IPS-NIHi7 (cell line): ENCODE data around the gene PCBD2.
A peak's percentile ranks its signal among the peaks of the same experiment; 100 is the strongest.
"Not testable (repeated sequence)": the region's sequence is repeated elsewhere in the genome, so short reads cannot be mapped to it uniquely, and the experiment has no call there.

Experiments
- DNase-seq: peaks from one replicate; pipeline ENCODE4 v3.0.0; 2012; ENCODE audit warnings: mixed read lengths; ENCODE audit errors: extremely low spot score

Gene PCBD2

DNA sequence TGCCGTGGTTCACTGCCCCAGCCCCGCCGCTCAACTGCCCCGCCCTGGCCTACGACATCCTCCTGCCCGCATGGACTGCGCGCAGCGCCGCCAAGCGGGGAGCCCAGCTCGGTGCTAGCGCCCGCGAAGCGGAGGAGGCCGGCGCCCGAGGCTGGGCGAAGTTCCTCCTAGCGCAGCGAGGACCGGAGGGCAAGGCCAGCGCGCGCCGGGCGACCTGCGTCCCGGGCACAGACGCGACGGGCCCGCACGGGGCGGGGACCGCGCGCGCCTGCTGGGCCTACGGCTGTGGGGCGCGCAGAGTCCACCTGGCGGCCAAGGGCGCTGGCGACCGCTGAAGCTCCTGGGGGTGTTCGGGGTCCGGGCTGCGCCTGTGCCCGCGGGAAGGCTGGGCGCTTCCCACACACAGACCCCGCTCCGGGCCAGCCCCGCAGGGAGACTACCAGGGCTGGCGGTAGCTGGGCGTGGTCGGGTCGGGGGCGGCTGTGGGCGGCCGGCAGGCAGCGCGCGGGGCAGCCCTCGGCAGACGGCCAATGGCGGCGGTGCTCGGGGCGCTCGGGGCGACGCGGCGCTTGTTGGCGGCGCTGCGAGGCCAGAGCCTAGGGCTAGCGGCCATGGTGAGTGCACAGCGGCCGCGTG lies at the start of gene PCBD2:
Gene PCBD2, plus strand, starts transcription at position 522 of the 636 bp plus-strand sequence. Its CDS starts 9 bp downstream, at position 531.
- peak; percentile 93 for DNase-seq

DNA sequence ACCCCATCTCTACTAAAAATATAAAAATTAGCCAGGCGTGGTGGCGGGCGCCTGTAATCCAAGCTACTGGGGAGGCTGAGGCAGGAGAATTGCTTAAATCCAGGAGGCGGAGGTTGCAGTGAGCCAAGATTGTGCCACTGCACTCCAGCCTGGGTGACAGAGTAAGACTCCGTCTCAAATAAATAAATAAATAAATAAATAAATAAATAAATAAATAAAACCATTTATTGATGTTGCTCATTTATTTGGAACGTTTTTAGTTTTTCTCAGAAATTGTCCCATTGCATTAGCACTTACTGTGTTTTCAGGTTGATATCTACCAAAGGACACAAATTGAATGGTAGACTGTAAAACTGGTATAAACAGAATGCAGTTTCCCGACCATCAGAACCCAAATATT lies 48.5 kb upstream of the PCBD2 start:
- DNase-seq, result not testable (repeated sequence)

DNA sequence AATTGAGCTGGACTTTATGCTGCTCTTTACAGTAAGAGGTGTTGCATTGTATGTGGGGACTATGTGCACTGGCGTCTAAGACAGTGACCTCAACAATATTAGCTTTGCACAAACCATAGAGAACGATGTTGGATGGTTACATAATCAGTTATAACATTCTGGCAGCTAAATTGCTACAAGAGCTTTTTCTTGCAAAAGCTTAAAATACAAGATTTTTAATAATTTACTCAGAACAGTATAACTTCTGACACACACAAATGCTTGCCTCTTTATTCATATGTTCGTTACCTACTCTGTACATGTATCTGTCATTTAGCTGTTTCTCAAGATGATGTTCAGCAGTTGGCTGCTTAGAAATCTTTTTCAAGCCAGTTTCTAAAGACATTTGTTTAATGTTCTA lies 47.5 kb upstream of the PCBD2 start:
- DNase-seq, result no peak

DNA sequence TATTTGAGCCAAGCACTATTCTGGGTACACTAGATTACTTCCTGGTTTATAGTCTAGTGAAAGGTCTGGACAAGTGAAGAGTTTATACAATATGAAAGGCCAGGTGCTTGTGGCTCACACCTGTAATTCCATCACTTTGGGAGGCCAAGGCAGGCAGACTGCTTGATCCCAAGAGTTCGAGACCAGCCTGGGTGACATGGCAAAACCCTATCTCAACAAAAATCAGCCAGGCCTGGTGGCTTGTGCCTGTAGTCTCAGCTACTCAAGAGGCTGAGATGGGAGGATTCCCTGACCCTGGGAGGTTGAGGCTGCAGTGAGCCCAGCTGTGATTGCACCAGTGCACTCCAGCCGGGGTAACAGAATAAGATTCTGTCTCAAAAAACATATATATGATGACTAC lies 40.2 kb upstream of the PCBD2 start:
- no peak for DNase-seq

DNA sequence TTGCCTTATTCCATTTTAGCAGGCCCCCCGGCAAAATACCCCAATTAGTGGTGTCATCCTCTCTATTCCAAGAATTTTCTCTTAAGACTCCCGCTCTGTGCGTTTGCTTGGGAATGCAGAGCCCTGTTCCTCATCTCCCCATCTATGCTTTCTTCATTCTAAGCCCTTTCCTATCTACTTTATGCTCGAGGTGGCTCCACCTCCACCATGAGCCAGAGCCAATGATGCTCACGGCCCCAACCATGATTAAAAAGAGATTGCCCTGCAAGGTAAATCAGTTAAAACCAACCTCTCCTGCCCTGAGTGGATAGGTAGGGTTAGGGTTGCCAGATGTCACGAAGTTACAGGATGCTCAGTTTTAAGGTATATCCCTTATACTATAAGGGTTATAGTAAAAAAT lies 31.4 kb upstream of the PCBD2 start:
- DNase-seq, result no peak

DNA sequence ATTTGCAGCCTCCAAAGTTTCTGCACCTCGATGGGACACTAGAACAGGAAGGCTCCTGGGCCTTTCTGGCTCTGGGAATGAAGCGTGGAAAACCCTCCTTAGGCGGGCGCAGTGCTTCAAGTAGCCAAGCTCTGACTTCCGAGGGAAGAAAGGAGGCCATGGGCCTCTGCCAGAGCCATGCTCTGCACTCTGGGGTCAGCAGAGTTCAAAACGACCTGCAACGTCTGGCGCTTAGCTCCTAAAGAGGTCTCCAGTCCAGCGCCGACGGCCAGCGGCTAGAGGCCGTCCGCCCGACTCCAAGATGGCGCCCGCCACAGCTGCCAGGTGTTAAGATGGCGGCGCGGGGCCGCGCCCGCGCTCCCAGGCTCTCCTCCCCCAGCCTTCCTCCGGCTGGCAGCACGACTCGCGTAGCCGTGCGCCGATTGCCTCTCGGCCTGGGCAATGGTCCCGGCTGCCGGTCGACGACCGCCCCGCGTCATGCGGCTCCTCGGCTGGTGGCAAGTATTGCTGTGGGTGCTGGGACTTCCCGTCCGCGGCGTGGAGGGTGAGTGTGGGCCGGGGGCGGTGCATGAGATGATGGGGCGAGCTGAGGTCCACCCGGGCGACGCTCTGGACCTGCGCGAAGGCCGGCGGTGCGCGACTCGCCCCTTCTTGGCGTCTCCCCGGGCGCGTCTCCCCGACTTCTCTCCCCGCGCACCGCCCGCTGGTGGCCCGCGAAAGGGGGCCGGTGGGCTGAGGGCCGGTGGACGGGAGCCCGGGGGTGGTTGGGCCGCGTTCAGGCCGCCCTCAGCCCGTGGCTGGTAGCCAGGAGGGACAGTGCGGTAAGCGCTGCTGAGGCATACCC lies 30.7 kb upstream of the PCBD2 start, which contains the start of gene TXNDC15:
Gene TXNDC15, plus strand, starts transcription at position 385 of the 844 bp plus-strand sequence. Its CDS starts 57 bp downstream, at position 442.
- peak; percentile 94 for DNase-seq

DNA sequence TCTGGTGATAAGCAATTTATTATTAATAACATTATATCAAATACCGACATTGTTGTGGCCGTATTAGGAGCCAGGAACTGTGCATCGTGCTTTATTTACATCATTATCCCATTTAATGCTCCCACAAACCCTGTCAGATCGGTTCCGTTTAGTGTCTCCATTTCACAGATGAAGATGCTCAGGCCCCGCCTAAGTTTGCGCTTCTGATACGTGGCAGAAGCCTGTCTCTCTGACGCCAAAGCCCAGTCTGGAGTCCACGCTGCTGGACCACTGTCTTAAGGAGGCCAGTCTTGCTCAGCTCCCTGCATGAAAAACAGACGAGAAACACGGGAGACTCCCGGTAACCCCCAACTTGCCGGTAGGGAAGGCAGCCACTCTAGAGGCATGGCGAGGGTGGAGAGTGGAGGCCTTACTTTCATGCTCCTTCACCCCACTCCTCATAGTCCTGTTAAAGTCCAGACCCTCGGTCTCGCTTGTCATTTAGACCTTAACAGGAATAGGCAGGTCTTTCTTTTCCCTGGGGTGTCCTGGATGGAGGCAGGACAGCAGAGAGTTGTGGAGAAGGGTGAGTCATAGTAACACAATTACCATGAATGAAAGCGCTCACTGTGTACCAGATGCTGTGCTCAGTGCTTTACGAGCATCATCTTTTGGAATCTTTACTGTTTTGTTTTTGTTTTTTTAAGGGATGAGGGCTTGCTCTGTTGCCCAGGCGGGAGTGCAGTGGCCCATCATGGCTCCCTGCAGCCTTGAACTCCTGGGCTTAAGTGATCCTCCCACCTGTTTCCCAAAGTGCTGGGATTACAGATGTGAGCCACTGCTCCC lies 29.9 kb upstream of the PCBD2 start:
- DNase-seq, result no peak

DNA sequence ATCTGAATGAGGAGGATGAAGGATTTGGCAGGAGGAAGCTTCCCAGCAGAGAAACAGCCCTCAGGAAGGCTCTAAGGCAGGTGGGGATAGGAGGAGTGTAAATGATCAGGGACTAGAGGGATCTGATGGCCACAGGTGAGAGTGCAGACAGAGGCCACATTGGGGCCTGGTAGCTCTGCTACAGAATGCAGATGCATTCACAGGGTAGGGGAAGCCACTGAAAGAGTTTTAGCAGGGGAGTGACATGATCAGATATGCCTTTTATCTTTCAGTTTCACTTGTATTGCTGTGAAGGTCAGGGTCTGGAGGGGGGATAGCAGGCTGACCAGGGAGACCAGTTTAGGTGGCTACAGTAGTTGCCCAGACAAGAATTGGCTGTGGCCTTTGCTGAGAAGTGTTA lies 27.8 kb upstream of the PCBD2 start:
- DNase-seq, result no peak

DNA sequence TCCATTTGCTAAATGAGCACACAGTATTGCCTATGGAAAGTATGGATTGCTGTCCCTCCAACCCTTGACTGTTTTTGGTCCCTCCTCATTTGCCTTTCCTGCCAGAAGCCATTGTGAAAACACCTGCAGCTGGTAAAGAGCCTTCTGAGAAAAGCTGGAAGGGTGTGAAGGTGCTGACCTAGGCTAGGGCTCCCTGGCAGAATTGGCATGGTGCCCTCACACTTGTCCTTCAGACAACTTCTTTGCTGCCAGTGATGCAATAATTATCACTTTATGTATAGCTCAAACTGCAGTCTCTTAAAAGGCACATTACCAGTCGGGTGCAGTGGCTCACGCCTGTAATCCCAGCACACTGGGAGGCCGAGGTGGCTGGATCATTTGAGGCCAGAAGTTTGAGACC lies 26.5 kb upstream of the PCBD2 start:
- DNase-seq, result no peak

DNA sequence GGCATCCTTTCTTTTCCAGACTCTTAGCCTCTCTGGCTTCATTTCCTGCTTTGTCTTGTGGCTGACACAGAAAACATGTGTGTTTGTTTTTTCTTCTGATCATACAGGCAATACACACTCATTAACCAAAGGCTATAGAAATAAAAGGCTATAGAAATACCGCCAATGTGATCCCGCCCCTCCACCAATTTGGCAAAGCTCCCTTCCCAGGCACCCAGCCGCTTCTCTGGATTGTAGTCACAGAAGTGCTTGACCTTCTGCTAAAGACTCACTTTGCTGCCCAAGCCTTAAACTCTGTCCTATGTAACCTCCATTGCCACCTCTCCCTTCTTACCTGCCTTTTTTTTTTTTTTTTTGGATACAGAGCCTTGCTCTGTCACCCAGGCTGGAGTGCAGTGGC lies 25.5 kb upstream of the PCBD2 start:
- DNase-seq, result no peak

DNA sequence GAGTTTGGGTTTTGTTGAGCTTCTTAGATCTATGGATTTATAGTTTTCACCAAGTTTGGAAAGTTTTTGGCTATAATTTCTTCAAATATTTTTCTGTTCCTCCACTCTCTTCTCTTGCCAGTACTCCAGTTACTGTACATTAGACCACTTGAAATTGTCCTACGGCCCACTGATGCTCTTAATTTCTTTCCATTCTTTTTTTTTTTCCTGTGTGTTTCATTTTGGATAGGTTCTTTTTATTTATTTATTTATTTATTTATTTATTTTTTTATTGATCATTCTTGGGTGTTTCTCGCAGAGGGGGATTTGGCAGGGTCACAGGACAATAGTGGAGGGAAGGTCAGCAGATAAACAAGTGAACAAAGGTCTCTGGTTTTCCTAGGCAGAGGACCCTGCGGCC lies 24.0 kb upstream of the PCBD2 start:
- not testable (repeated sequence) for DNase-seq

DNA sequence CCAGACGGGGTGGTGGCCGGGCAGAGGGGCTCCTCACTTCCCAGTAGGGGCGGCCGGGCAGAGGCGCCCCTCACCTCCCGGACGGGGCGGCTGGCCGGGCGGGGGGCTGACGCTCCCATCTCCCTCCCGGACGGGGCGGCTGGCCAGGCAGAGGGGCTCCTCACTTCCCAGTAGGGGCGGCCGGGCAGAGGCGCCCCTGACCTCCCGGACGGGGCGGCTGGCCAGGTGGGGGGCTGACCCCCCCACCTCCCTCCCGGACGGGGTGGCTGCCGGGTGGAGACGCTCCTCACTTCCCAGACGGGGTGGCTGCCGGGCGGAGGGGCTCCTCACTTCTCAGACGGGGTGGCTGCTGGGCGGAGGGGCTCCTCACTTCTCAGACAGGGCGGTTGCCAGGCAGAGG lies 23.2 kb upstream of the PCBD2 start:
- DNase-seq, result not testable (repeated sequence)

DNA sequence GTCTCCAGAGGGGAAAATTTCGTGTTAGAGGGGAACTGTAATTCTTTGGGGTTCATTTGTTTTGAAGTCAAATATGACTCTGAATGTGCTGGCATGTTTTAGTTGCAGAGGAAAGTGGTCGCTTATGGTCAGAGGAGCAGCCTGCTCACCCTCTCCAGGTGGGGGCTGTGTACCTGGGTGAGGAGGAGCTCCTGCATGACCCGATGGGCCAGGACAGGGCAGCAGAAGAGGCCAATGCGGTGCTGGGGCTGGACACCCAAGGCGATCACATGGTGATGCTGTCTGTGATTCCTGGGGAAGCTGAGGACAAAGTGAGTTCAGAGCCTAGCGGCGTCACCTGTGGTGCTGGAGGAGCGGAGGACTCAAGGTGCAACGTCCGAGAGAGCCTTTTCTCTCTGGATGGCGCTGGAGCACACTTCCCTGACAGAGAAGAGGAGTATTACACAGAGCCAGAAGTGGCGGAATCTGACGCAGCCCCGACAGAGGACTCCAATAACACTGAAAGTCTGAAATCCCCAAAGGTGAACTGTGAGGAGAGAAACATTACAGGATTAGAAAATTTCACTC lies 17.3 kb upstream of the PCBD2 start:
- no peak for DNase-seq

DNA sequence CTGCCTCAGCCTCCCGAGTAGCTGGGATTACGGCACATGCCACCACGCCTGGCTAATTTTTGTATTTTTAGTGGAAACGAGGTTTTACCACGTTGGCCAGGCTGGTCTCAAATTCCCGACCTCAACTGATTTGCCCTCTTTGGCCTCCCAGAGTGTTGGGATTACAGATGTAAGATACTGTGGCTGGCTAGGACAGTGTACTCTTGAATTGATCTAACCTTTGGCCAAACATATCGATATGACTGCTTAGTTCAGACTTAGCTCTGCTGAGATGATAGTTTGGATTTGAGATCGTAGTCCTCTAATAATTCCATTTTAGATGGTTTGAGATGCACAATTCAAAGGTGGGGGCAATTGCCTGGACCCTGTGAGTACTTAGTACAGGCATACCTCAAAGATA lies 15.6 kb upstream of the PCBD2 start:
- no peak for DNase-seq

DNA sequence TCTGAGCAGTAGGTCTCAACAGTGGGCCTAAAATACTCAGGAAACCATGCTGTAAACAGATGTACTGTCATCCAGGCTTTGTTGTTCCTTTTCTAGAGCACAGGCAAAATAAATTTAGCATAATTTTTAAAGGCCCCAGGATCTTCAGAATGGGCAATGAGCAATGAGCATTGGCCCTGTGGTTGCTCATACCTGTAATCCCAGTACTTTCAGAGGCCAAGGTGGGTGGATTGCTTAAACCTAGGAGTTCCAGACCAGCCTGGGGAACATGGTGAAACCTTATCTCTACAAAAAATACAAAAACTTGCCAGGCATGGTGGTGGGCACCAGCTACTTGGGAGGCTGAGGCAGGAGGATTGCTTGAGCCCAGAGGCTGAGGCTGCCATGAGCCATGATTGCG lies 13.5 kb upstream of the PCBD2 start:
- no peak for DNase-seq

DNA sequence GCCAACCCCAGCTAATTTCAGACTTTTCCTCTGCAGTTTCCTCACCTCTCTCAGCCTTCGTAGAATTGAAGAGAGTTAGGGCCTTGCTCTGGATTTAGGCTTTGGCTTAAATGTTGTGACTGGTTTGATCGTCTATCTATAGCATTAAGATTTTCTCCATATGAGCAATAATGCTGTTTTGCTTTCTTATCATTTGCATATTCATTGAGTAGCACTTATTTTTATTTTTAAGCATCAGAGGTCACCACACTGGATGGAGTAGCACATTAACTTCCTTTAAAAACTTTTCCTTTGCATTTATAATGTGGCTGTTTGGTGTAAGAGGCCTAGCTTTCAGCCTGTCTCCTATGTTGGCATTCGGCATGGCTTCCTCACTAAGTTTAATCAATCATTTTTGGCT lies 12.6 kb upstream of the PCBD2 start:
- DNase-seq, result no peak

DNA sequence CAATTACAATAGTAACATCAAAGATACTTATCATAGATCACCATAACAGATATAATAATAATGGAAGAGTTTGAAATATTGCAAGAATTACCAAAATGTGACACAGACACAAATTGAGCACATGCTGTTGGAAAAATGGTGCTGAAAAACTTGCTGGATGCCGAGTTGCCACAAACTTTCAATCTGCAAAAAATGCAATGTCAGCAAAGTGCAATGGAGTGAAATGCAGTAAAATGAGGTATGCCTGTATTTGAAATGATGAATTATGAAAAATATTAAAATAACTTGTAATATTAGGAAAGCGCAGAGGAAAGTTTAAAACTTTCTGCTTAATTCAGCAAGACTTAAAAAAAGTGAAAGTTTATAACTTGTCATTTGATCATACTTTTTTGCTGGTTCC lies 12.0 kb upstream of the PCBD2 start:
- no peak for DNase-seq

DNA sequence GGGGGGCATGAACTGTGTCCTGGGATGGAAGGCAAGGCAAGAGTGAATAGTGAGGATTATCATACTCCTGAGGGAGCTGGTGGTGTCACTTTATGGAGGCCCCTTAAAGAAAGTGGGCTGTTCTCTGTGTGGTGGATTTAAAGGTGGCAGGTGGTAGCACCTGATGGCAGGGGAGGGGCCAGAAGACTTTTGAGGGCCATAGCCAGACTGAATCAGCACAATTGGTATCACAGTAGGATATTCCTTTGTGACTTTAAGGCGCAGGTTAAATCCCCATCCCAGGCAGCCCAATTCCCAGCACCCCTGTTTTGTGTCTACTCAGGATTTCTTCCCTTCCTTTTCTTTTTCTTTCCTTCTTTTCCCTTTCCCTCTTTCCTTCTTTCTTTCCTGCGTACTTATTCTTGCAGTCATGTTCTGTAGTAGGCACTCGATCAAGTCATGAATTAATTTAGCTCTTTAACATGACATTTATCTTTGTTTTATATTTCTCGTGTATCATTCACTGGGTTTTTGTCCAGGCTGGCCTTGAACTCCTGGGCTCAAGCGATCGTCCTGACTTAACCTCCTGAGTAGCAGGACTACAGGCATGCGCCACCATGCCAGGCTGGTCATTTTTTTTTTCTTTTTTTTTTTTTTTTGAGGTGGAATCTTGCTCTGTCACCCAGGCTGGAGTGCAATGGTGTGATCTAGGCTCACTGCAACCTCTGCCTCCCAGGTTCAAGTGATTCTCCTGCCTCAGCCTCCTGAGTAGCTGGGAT lies 11.0 kb upstream of the PCBD2 start:
- no peak for DNase-seq

DNA sequence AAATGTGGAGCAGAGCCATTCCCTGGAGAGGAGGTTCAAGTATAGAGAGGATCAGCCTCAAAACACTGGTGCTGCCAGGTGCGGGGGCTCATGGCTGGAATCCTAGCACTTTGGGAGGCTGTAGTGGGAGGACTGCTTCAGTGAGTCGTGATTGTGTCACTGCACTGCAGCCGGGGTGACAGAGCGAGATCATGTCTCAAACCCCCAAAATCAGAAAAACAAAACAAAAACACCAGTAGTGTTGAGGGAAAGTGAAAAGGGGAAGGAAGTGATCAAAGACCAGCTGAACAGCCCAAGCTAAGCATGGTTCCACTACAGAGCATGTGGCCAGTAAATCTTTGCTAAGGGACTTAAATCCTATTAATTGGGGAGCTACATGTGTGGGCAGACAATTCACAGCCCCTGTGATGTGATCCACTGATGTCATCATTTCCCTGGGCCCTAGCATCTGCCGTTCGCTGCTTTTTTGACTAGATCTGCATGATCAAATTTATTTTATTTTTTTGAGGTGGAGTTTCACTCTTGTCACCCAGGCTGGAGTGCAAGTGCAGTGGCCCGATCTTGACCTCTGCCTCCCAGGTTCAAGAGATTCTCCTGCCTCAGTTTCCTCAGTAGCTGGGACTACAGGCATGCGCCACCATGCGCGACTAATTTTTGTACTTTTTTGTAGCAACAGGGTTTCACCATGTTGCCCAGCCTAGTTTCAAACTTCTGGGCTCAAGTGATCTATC lies 2.7 kb upstream of the PCBD2 start:
- DNase-seq, result no peak

DNA sequence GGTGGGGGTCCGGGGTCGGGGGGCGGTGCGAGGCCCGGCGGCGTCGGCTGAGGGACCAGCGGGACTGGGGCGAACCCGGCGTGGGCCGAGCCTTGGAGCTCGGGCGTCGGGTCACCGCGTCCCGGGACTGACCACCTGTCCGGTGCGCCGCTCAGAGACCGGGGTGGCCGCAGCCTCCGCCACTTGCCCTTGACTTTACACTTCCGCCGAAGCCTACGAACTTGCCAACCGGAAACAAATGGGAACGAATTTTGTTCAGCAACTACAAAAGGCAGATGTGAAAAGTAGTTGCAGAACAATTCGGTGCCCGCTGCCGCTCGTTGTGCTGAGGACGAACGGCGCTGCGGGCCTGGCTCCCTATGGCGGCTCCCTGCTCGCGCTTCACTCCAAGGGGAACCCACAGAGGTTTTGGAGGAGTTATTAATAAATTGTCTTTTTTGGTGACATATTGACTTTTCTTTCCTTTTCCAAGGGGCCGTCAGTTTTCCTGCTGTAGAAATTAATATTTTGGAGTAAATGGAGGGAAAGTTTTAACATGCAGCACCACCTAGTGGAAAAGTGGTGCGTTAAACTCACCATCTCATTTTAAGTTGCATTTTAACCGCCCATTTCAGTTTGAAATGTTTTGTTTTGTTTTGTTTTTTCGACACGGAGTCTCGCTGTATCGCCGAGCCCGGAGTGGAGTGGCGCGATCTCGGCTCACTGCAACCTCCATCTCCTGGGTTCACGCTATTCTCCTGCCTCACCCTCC lies 490 bp downstream of the PCBD2 start:
- DNase-seq, result peak; percentile 35
